Uterus (tissue), 4 donors: ENCODE results near the gene GNB1. TPM values are rescaled to one million over a fixed set of nuclear protein-coding genes. Genes with fewer than 3 reads are reported as not detected.
A peak's percentile ranks its signal among the peaks of the same experiment; 100 is the strongest.

Source experiments
- DNase-seq, 2 donors: peaks; one replicate each; pipeline ENCODE4 v3.0.0-alpha.2; 2019 to 2020
- H3K27ac ChIP-seq, 2 donors: fragments of 200-600 bp; sonication (generic); 1 replicate in 1 of 2; 2 replicates in 1 of 2; pipeline ENCODE4 v1.5.1; 2016 to 2018
- H3K27me3 ChIP-seq, 2 donors: fragments of 200-600 bp; sonication (generic); one replicate each; pipeline ENCODE4 v1.5.1; 2018 to 2019; ENCODE audit warnings: control low read depth in 1 of 2
- H3K36me3 ChIP-seq, 2 donors: fragments of 200-600 bp; sonication (generic); one replicate each; pipeline ENCODE4 v1.5.1; 2019; ENCODE audit warnings: control low read depth in 1 of 2
- H3K4me1 ChIP-seq, 2 donors: fragments of 200-600 bp; sonication (generic); one replicate each; pipeline ENCODE4 v1.5.1; 2018 to 2019; ENCODE audit warnings: control low read depth in 1 of 2
- H3K4me3 ChIP-seq, 2 donors: fragments of 200-600 bp; sonication (generic); 1 replicate in 1 of 2; 2 replicates in 1 of 2; pipeline ENCODE4 v1.5.1; 2018 to 2019; ENCODE audit warnings: mild to moderate bottlenecking in 1 of 2
- H3K9me3 ChIP-seq, 2 donors: fragments of 200-600 bp; sonication (generic); one replicate each; pipeline ENCODE4 v1.5.1; 2019; ENCODE audit warnings: control low read depth in 1 of 2
- CTCF ChIP-seq, 4 experiments: fragments of 200-600 bp in 2 of 4; fragments of 450-650 bp in 2 of 4; sonication (generic) in 2 of 4; IDR thresholded peaks; one replicate each; pipeline ENCODE4 v1.5.1; 2016 to 2019; ENCODE audit warnings: antibody characterized with exemption in 4 of 4, mild to moderate bottlenecking in 2 of 4, moderate library complexity in 1 of 4
- POLR2A ChIP-seq, 2 donors: fragments of 450-650 bp; IDR thresholded peaks; one replicate each; pipeline ENCODE4 v1.6.1; 2016; ENCODE audit warnings: antibody characterized with exemption in 2 of 2, mild to moderate bottlenecking in 1 of 2, moderate library complexity in 1 of 2
- intact Hi-C: fragments of 100-400 bp; cut with DNase I; formaldehyde crosslinking; loops from one replicate; pipeline ENCODE4 v1.15.1; 2023; ENCODE audit warnings: low total_unique reads
- total RNA-seq, 4 donors: library from RNA; depleted of rRNA in 3 of 4; stranded (reverse); fragments of >200 nt in 3 of 4; gene quantifications; one replicate each; pipeline versions ENCODE4 v1.1.0 to v1.2.4, GENCODE V29; 2014 to 2023
- donor health status: DM: yes; HTN: yes; CAD: no.

GNB1 gene
- total RNA-seq, 4 donors from 2014 or later = 50.2 to 320 (median 104) TPM

- no peak for TF ChIP-seq POLR2A (IDR thresholded peaks at IDR 0.05)
- no peak for TF ChIP-seq CTCF (IDR thresholded peaks at IDR 0.05)
- Histone ChIP-seq H3K4me3 (no peak overlapping the region), H3K4me1 (no peaks in the 10 kb centered on the region), H3K27me3 (no peaks in the 10 kb centered on the region), H3K27ac (no peak overlapping the region), H3K9me3 (no peaks in the 10 kb centered on the region), H3K36me3 (no peaks in the 10 kb centered on the region)
- intact Hi-C loops = no loop called here
- no peak for DNase-seq
Measured at GRCh38 chr1:1788136-1788535, 102.8 kb downstream of the GNB1 start.

GRCh38 chr1:1786836-1787605, 103.9 kb downstream of the GNB1 start:
- Histone ChIP-seq H3K27ac (no peak overlapping the region), H3K9me3 (no peaks in the 10 kb centered on the region), H3K36me3 (no peaks in the 10 kb centered on the region), H3K27me3 (no peaks in the 10 kb centered on the region), H3K4me1 (peaks cover 0 to 8% of the 10 kb centered on the region in 2 donors), H3K4me3 (no peak overlapping the region)
- DNase-seq = no peak
- TF ChIP-seq CTCF (IDR thresholded peaks at IDR 0.05) (no peak), POLR2A (IDR thresholded peaks at IDR 0.05) (no peak)
- intact Hi-C loops = no loop called here

- H3K4me3 ChIP-seq = no peak overlapping the region
- no peaks in the 10 kb centered on the region for H3K27me3 ChIP-seq
- H3K9me3 ChIP-seq = no peaks in the 10 kb centered on the region
- no peak for DNase-seq
- no peak overlapping the region for H3K27ac ChIP-seq
- TF ChIP-seq CTCF (IDR thresholded peaks at IDR 0.05) (no peak), POLR2A (IDR thresholded peaks at IDR 0.05) (no peak)
- intact Hi-C loops = no loop called here
- H3K36me3 ChIP-seq = no peaks in the 10 kb centered on the region
- H3K4me1 ChIP-seq = peaks cover 0 to 15% of the 10 kb centered on the region in 2 donors
Measured at GRCh38 chr1:1785666-1786065, 105.2 kb downstream of the GNB1 start.

GRCh38 chr1:1784933-1785332, 106.0 kb downstream of the GNB1 start:
- TF ChIP-seq POLR2A (IDR thresholded peaks at IDR 0.05) (no peak), CTCF (IDR thresholded peaks at IDR 0.05) (no peak)
- H3K4me3 ChIP-seq = no peak overlapping the region
- no peaks in the 10 kb centered on the region for H3K27me3 ChIP-seq
- H3K36me3 ChIP-seq = no peaks in the 10 kb centered on the region
- no peak for DNase-seq
- intact Hi-C loops = no loop called here
- no peak overlapping the region for H3K27ac ChIP-seq
- peaks cover 0 to 15% of the 10 kb centered on the region in 2 donors for H3K4me1 ChIP-seq
- no peaks in the 10 kb centered on the region for H3K9me3 ChIP-seq

- Histone ChIP-seq H3K9me3 (no peaks in the 10 kb centered on the region), H3K4me3 (no peak overlapping the region), H3K36me3 (no peaks in the 10 kb centered on the region), H3K27me3 (no peaks in the 10 kb centered on the region), H3K27ac (peak overlapping the region; percentile 51 to 70), H3K4me1 (peaks cover 0 to 18% of the 10 kb centered on the region in 2 donors)
- intact Hi-C loops = no loop called here
- TF ChIP-seq CTCF (IDR thresholded peaks at IDR 0.05) (no peak), POLR2A (IDR thresholded peaks at IDR 0.05) (no peak)
- DNase-seq = no peak
Measured at GRCh38 chr1:1783320-1783719, 107.6 kb downstream of the GNB1 start.
